Effector CD4-positive, alpha-beta T cell (primary cell): ENCODE results near the gene GANAB.
"Not testable (repeated sequence)": the region's sequence is repeated elsewhere in the genome, so short reads cannot be mapped to it uniquely, and the experiment has no call there.

Source experiments
- DNase-seq: peaks from one replicate; pipeline ENCODE4 v3.0.0-alpha.2; 2020

The GANAB gene

DNA sequence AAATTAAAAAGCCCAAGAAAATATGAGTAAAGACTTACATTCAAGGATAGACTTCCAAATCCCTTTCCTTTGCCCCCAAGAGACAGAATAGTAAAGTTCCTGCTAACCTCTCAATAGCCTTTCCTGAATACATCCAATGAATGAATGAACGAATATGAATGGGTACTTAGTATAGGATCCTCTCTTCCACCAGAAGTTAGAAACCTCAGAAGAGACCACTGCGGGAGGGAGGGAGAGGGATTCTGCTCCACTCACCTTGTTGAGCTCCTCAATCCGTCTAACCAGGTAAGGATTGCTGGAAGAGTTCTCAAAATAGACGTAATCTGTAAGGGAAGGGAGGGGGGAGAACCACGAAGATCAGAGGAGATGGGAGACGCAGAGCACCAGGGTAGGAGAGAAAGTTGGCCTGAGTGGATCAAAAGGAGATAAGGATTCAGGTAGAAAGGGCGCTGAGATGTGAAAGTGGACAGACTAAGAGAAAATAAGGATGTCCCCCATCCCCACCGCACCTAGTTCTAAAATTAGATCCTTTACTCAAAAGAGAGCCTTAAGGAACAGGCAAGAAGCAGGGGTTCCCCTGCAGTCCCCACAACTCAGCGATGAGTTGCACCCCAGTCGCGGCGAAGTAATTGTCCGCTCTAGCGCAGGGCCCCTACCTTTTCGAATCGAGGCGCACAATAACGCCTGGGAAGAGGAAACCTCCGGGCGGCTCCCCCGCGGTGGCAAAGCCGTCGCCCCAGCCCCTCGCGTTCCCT is 45.9 kb downstream of the GANAB start:
- no peak for DNase-seq

DNA sequence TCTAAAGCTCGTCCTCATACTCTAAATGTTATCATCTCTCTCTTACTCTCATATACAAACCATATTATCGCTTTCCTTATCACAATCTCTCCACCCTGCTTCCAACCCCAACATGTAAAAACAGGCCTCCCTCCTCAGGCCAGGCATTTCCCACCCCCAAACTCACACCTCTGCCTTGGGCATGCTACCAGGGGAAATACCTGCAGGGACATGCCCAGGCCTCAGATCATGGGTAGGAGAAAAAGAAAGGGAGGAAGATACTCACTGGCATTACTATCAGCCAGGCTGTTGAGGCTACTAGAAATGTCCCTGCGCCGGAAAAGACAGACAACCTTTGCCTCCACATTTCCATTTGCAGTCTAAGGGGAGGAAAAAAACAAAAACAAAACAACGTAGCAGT is 46.5 kb downstream of the GANAB start:
- no peak for DNase-seq

DNA sequence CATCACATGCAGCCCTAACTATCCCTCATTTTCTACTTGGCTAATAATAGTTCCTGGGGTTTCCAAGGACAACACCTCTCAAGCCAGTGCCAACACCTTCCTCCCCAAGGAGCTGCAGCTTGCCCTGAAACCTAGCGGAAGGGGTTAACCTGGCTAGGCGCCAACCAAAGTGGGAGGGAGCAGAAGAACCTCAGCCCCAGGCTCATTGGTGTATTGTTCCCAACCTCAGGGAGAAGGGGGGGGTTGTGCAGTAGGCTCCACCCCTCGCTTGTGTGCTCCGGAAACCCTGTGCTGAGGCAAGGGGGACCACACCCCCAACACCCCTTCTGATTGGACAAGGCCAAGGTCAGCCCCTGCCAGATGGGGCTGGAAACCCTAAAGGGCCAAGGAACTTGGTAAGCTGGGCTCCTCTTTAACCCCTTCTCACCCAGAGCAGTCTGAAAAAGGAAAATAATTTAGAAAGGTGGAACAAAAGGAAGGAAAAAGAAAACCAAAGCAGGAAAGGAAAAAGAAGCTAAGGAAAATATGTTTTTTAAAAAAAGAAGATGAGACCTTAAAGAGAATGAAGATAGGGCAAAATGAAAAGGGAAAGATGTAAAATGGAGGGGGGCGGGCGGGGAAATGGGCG is 47.2 kb downstream of the GANAB start:
- peak; percentile 94 for DNase-seq

DNA sequence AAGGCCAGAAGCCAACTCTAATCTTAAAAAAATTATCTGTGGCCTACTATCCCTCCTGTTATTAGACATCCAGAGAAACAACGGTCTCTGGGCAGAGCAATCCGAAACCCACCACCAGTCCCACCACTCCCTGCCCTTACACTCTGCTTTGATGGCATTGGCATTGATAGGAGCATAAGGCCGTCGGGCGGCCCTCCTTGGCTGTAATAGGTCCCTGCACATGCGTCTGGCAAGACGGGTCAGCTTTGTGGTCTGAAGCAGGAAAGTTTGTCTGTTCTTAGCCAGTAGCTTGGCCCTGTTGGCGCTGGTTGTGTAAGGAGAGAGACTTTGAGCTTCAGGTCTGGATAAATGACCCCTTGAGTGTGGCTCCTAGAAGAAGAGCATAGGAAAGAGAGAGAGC is 51.3 kb downstream of the GANAB start:
- DNase-seq, result no peak

DNA sequence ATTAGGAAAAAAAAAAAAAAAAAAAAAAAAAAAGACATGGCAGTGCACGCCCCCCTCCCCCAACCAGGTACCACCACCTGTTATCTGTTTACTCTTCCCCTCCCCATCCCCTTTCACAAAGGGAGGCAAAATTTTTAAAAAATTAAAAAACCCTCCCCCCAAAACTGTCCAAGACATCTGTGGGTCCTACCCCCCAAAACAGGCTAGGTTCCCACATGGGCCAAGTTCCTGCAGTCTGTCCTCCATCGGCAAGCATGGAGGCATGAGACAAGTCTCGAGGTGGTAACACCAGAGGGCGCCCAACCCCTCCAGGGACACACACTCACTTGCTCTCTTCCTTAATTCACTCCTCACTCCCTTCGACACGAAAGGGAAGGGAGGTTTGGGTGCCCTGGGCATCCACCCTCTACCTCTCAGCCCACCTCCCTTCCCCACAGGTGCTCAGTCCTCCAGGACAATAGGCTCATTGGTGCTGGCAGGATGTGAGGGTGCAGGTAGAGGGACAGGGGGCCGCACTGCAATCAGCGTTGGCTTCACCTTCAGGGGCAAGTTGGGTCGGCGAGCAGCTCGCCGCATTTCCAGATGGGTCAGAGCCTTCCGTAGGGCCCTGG is 52.9 kb downstream of the GANAB start:
- DNase-seq, result peak; percentile 70

DNA sequence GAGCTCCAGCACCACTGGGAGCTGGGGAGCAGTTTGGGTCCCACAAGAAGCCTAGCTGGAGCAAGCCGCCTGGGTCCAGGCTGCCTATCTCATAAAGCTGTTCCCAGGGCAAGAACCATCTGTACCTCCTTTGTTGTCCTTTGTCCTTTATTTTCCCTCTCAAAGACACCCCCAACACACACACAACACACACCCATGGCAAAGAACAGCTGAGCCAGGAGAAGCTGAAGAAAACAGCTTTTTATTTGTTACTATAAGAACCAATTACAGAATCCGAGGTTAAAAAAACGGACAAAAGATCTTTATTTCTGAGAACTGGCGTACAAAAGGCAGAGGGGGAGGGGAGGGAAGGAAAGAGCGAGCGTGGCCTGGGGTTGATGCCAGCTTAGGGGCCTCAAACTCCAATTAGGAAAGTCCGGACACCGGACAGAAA is 53.4 kb downstream of the GANAB start:
- DNase-seq, result no peak

DNA sequence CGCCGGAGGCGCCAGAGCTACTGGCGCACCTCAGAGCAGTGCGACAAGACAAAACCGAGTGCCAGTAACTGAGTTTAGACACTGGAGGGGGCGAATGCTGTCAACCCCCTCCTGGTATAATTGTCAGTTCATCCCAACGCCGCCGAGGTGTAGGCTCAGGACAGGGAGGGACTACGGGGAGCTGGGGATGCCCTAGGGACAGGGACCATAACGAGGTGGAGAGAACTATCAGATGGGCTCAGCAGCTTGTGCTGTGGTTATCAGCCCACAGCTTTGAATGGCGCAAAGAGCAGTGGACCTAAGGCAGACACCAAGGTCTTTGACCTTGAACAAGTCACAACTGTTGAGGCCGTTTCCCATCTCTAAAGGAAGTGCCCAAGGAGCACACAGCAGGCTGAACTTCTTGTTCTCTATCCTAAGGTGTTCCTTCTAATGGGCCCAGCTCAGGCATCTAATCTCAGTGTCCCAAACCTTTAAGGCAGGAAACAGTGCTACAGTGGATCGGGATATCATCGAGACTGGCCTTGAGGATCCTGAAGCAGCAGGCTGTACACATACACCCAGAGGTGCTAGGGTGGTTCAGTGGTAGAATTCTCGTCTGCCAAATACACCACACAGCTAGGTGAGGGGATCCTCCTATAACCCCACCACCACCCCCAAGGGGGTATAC is 54.1 kb downstream of the GANAB start:
- no peak for DNase-seq

DNA sequence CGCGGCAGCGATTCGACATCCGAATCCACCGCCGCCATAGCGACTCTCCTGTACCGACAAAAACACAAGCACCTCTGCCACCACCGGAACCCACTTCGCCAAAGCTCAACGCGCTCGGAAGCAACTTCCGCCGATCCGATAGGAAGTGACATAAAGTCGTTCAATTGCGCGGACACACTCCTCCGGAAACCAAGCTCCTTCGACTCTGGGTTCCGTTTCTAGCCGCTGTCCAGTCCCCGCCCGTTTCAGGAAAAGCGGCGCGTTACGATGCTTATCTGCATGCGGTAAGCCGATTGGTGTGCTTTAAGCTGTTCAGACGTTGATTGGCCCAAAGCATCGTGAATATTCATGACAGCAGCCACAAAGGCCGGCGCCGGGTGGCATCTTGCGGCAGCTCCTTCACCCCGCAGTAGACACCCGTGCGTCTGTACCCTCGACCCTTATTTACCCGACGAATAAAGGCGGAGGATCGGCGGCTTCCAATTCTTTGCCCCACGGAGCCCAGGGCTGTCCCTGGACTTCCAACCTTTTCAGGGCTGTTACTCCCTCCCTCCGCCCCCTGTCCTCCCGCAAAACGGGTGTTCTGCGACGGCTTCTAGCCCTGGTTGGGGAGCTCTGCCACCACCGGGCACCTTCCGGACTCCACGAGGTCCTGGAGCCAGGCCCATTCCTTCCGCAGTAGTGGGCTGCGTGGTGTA is 54.8 kb downstream of the GANAB start, which contains the start of gene TUT1:
TSS of gene TUT1 (minus strand) at position 76 of the 698 bp plus-strand sequence. CDS start at position 38, 38 bp downstream.
- DNase-seq, result peak; percentile 94

DNA sequence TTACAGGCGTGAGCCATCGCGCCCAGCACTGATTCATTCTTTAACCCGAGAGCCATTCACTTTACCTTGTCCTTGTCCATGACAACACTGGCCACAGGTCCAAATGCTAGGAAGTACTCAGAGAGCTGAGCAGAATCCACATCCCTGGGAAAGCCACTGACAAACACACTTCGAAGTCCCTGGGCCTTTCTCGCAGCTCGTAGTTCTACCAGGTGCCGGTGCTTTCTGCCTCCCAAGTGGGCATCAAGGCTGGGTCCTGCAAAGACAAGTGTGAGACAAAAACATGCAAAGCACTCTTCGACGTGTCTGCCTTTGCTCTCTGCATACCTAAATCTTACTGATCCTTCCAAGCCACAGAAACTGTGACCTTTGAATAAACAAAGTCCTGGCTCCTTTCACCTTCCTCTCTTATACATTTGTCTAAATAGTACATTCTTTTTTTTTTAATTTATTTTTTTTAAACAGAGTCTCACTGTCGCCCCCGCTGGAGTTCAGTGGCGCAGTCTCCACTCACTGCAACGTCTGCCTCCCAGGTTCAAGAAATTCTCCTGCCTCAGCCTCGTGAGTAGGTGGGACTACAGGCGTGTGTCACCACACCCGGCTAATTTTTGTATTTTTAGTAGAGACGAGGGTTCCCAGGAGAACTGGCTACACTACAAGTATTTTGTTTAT is 57.3 kb downstream of the GANAB start:
- DNase-seq, result no peak

DNA sequence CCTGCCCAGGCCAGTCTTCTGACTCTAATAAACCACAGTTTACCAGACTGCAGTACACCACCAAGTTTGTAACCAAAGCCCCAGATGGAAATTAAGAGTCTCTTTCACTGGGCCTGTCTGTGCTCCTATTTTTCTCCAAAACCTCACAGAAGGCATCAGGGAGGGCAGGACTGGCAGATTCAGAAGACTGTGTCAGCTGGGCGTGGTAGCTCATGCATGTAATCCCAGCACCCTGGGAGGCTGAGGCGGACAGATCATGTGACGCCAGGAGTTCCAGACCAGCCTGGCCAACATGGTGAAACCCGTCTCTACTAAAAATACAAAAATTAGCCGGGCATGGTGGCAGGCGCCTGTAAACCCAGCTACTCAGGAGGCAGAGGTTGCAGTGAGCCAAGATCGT is 61.1 kb downstream of the GANAB start:
- not testable (repeated sequence) for DNase-seq

DNA sequence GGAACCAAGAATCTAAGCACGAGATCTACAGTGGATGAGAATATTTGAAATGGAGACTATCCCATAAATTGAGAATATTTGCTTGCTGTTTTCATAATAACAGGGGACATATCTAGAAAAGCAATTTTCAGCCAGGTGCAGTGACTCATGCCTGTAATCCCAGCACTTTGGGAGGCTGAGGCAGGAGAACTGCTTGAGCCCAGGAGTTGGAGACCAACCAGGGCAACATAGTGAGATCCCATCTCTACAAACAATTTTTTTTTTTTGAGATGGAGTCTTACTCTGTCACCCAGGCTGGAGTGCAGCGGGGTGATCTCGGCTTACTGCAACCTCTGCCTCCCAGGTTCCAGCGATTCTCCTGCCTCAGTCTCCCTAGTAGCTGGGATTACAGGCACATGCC is 64.7 kb downstream of the GANAB start:
- DNase-seq, result not testable (repeated sequence)

DNA sequence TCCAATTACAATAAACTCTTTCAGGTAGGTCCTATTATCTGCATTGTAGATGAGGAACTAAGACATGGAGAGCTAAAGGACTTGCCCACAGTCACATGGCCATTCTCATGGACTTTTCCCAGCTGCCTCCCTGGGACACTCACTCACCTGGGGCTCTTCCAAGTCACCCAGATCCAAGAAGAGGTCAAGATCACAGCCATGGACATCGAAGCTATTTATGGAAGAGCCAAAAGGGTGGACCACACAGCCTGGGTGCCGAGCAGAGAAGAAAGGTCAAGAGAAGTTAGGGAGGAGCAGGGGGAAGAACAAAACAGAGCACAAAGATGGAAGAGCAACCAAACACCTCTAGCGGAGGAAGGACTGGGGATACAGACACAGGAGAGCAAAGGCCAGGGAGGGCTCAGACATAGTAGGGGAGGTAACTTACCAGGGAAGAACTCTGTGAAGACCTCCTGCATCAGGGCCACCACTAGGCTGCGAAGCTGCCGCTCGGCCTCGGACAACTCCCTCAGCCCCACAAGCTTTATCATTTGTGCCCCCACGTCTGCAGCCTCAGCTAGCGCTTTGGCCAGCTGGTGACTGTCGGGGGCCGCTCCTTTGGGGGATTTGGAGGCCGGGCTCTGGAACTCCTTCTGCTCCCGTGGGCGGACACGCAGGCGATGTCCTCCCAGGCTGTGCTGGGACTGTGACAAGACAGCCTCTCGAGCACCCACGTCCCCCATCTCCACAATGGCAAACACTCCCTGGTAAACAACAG is 65.3 kb downstream of the GANAB start:
- no peak for DNase-seq

DNA sequence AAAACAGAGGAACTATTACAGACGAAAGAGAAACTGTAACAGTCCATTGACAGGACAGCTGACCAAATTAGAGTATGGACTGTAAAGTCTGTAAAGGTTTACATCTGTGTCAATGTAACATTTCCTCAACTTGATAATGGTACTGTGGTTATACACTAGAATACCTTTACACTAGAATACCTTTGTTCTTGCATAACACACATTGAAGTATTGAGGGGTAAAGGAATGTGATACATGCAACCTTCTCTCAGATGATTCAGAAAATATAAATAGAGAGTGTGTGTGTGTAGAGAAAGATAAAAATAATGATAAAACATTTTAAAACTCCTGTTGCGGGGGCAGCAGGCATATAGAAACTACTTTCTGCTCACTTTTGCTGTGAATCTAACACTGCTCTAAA is 67.2 kb downstream of the GANAB start:
- no peak for DNase-seq

DNA sequence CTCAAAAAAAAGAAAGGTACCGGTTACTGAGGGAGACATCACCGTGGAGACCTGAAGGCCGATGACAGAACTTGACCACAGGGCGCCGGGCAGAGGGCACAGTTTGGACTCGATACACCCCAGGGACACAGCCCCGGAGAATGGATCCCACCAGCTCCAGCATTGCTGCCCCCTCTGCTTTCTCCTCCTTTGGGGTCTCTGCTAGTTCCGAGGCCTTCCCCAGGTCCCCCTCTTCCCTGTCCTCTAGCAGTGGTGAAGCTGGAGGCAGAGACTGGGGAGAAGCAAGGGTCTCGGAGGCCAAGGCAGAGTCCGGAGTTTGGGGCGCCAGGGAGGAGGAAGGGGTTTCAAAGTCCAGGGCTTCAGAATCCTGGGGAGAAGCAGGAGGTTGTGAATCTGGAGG is 67.9 kb downstream of the GANAB start:
- DNase-seq, result no peak

DNA sequence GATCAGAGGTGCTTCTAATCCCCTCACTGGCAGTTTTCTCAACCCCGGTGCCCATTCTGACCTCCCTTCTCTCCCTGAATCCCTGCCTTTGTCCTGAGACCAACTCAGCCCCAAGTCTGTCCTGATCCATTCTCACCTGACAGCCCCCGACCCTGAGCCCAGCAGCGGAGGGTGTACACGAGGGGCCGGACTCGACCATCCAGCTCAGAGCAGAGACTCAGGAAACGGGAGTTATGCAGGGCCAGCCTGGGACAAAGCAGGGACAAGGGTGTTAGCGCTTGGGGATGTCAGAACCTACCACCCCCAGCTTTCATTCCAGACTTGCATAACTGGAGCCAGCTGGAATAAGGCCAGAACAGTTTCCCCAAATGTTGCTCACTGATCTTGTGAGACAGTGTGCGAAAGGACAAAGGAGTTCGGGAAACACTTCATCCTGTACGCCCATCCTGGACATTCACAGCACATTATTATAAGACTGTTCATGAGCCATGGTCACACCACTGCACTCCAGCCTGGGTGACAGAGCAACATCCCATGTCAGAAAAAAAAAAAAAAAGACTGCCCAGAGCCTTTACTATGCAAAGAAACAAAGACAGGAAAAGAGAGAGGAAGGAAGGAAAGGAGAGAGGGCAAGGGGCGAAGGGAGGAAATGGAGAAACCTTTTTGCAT is 69.2 kb downstream of the GANAB start:
- DNase-seq, result no peak

DNA sequence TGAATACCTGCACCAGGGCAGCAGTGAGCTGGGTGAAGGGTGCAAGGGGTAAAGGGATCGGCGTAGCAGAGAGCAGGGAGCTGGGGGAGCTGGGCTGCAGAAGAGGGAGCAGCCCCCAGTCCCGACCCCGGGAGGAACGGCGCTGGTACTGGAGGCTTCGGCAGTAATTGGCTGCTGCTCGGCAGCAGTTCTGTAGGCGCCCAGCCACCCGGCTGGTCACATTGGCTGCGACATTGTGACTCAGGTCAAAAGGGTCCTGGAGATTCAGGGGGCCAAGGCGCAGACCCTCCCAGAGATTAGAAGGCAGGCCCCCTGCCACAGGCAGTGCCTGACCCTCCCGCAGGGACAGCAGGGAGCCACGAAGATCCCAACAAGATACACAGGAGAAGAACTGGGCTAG is 70.6 kb downstream of the GANAB start:
- no peak for DNase-seq

DNA sequence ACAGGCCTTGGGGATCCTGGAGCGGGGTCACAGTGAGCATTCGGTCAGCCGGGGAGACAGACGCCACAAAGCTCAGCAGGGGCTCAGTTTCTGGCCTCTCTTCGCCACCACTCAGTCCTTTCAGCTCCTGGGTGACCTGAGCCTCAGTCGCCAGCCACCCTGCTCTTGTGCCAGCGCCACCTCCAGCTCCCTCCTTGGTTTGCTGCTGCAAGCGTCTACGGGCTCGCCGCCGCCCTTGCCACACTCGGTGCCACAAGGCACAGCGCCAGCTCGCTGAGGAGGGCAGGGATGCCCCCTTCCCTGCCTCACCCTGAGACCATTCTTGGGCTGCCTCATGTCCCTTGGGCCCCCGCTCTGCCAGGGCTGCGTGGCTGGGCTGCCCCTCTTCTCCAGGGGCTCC is 71.3 kb downstream of the GANAB start:
- no peak for DNase-seq
